Cardiac ventricle fibroblast (primary cell): ENCODE data around the gene PARD6B. TPM values are rescaled to one million over a fixed set of nuclear protein-coding genes. Genes with fewer than 3 reads are reported as not detected.

Experiments
- total RNA-seq: library from RNA; depleted of rRNA; stranded (reverse); fragments of >200 nt; gene quantifications from 2 replicates; pipeline ENCODE4 v1.2.3, GENCODE V29; 2015

Gene PARD6B, protein sequence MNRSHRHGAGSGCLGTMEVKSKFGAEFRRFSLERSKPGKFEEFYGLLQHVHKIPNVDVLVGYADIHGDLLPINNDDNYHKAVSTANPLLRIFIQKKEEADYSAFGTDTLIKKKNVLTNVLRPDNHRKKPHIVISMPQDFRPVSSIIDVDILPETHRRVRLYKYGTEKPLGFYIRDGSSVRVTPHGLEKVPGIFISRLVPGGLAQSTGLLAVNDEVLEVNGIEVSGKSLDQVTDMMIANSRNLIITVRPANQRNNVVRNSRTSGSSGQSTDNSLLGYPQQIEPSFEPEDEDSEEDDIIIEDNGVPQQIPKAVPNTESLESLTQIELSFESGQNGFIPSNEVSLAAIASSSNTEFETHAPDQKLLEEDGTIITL
- total RNA-seq, result 0.06 and 0.10 TPM in 2 replicates

DNA sequence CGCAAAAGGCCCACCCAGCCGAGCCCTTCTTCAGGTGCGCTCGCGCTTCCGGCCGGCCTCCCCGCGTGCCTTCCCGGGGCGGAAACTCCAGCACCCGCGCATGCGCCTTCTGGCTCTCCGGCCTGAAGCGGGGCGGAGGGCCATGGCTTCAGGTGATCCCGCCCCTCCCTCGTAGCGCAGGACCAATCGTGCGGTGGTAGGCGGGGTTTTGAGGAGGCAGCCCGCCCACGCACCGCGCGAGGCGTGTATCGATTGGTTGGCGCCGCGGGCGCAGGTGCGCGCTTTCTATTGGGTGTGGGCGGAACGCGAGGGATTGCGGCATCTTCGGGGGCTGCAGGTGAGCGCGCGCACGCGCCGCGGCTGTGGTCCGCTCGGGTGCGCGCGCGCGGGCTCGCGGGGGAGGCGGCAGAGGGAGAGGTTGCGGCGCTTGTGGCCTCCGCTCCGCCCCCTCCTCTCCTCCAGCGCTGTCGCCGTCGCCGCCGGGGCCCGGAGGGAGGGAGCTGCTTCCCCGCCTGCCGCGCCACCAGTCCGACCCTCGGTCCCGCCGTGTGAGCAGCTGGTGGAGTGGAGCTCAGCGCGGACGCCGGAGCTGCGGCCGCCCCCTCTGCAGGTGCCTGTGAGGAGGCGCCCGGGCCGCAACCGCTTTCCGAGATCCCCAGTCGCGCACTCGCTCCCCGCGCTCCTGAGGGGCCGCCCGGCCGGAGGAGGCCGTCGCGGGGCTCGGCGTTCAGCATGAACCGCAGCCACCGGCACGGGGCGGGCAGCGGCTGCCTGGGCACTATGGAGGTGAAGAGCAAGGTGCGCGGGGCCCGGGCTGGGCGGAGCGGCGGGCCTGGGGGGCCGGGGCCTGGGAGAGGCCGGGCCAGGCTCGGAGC lies at the start of gene PARD6B:
PARD6B (plus strand) TSS at position 526 of the 875 bp plus-strand sequence; CDS start at position 733, 207 bp downstream.

DNA sequence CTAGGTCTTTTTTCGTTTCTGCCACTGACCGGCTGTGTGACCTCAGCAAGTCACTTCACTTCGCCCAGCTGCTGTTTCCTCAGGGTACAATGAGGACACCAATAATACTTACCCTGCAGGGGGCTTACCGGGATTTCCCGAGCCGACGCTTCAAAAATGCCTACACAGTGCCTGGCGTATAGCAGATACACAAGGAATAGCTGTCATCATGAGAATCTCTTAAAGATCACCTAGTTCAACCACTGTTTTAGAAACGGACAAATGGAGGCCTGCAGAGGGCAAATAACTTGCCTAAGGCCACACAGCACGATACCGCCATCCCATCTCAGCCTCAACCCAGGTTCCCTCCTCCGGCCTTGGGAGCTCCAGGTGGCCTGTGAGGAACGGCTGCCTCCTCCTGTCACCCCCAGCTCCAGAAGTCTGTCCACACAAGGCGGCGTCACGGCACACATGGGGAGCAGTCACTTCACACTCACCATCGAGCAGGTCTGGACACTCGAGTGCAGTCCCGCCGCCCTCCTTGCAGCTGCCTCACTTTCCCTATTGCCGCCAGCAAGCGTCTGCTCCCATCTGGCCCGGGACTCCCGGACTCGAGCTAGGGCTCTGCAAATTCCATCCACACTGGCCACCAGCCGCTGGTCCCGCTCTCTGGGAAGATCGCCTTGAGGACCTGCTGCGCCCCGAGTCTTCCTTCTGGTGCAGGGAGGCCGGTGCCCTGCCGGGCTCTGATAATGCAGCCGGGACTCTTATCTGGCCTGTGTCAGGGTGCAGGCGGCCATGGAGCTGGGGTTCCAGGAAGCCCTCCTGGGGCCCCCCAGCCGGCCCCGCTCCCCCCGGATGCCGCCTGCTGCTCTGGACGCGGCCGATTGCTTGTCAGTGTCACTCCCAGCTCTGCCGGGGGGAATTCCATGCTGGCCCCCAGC lies 40.5 kb upstream of the PARD6B start, which contains the start of gene RIPOR3:
RIPOR3 (minus strand) TSS at position 893 of the 923 bp plus-strand sequence; CDS start at position 479, 414 bp downstream.

DNA sequence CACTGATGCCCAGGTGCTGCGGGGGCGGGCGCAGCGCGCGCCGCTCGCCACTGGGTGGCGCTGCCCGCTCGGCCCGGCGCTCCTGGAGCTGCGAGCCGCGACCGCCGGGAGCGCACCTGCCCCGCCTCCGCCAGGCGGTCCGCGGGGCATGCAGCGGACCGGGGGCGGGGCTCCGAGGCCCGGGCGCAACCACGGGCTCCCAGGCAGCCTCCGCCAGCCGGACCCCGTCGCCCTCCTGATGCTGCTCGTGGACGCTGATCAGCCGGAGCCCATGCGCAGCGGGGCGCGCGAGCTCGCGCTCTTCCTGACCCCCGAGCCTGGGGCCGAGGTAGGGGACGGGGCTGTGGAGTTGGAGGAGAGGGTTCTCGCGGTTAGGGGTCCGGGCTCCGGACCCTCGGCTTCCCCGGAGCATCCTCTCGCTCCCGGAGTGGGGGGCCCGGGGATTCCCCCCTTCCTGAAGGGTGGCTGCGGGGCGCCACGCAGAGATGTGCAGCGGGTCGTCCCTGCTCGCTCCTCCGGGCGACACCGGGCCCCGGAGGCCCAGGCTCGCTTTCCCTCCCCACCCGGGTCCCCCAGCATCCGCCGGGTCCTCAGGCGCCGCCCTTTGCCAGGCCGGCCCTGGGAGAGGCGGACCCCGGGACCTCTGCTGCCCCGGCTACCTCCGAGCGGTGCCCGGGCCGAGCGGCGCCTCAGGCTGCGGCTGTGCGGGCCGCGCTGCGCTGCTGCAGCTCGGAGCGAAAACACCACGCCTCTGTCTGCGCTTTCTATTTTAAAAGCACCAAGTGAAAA lies 63.7 kb downstream of the PARD6B start, which contains the start of gene BCAS4:
BCAS4 (plus strand) TSS at position 216 of the 789 bp plus-strand sequence; CDS start at position 239, 23 bp downstream.

Other genes with a start within 250 kb of the PARD6B start
- 16.9 and 18.4 TPM in 2 replicates for gene PTPN1, start 221.2 kb upstream of the PARD6B start, total RNA-seq
- gene RIPOR3, start 40.0 kb upstream of the PARD6B start, total RNA-seq, result 1.8 and 2.5 TPM in 2 replicates
- gene BCAS4, start 63.5 kb downstream of the PARD6B start, total RNA-seq, result 1.9 TPM in 2 replicates
- 31.9 and 32.1 TPM in 2 replicates for gene ADNP, start 199.9 kb downstream of the PARD6B start, total RNA-seq
- 38.5 and 48.4 TPM in 2 replicates for gene DPM1, start 227.0 kb downstream of the PARD6B start, total RNA-seq
- gene MOCS3, start 227.2 kb downstream of the PARD6B start, total RNA-seq, result 5.9 and 6.3 TPM in 2 replicates